BLaER1 (cell line): ENCODE data around the gene ADRA1B.

Source experiments
- H3K27ac ChIP-seq: shearing (Covaris generic); formaldehyde crosslinking; 2 replicates; pipeline ENCODE4 v1.8.1; 2022
- H3K27me3 ChIP-seq: shearing (Covaris generic); formaldehyde crosslinking; 2 replicates; pipeline ENCODE4 v1.8.1; 2022
- H3K36me3 ChIP-seq: shearing (Covaris generic); formaldehyde crosslinking; 2 replicates; pipeline ENCODE4 v1.8.1; 2022
- H3K4me1 ChIP-seq: shearing (Covaris generic); formaldehyde crosslinking; 2 replicates; pipeline ENCODE4 v1.8.1; 2022
- H3K4me2 ChIP-seq: shearing (Covaris generic); formaldehyde crosslinking; 2 replicates; pipeline ENCODE4 v1.8.1; 2022
- H3K4me3 ChIP-seq: shearing (Covaris generic); formaldehyde crosslinking; 2 replicates; pipeline ENCODE4 v1.8.1; 2022
- H3K9ac ChIP-seq: shearing (Covaris generic); formaldehyde crosslinking; 2 replicates; pipeline ENCODE4 v1.8.1; 2022
- H3K9me3 ChIP-seq: shearing (Covaris generic); formaldehyde crosslinking; 2 replicates; pipeline ENCODE4 v1.8.1; 2022
- H4K20me1 ChIP-seq: shearing (Covaris generic); formaldehyde crosslinking; 2 replicates; pipeline ENCODE4 v1.8.1; 2022
- Cebpa-rat ChIP-seq: shearing (Covaris generic); IDR thresholded peaks from 2 replicates; pipeline ENCODE4 v1.8.1; 2022

The ADRA1B gene

DNA sequence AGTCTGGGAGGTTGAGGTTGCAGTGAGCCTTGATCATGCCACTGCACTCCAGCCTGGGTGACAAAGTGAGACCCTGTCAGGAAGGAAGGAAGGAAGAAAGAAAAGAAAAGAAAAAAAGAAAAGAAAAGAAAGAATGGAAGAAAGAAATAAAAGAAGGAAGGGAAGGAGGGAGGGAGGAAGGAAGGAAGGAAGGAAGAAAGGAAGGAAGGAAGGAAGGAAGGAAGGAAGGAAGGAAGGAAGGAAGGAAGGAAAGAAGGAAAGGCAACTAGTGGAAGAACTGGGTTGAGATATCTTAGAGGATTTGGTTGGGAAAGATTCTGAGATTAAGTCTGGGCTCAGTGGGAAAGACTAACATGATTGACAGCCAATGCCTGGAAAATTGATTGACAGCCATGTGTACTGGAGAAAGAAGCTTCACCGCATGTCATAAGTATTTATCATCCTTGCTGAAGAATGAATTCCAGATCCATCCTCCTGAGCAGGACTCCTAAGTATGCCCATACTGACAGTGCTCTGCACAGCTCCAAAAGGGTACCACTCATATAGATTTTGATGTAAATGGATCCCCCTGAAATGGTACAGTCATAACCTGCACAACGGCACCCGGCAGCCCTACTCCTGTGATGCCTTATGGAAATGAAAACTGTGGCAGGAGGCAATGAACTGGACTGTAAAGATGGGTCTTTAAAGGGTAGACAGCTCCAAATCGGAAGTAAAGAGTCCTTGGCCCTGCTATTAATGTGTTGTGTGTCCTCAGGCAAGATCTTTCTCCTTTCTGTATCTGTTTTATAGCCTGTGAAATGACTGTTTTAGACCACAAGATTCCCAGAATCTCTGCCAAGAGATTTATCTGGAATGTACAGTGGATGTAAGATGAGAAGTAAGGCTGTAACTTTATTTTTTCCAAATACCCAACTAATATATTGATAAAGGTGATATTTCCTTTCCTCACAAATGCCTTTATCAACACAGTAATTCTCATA is 16.9 kb upstream of the ADRA1B start:
- no peak overlapping the region for H3K9ac ChIP-seq
- no peaks in the 10 kb centered on the region for H3K4me1 ChIP-seq
- TF ChIP-seq Cebpa-rat = no peak
- no peaks in the 10 kb centered on the region for H3K9me3 ChIP-seq
- H3K4me2 ChIP-seq = no peak overlapping the region
- H3K36me3 ChIP-seq = no peaks in the 10 kb centered on the region
- no peaks in the 10 kb centered on the region for H3K27me3 ChIP-seq
- no peak overlapping the region for H3K4me3 ChIP-seq
- no peaks in the 10 kb centered on the region for H4K20me1 ChIP-seq
- no peak overlapping the region for H3K27ac ChIP-seq

GRCh38 chr5:159901308-159901707 is 15.0 kb upstream of the ADRA1B start:
- Histone ChIP-seq H3K4me2 (no peak overlapping the region), H3K36me3 (no peaks in the 10 kb centered on the region), H3K27ac (no peak overlapping the region), H3K4me1 (no peaks in the 10 kb centered on the region), H3K9ac (no peak overlapping the region), H4K20me1 (no peaks in the 10 kb centered on the region), H3K9me3 (no peaks in the 10 kb centered on the region), H3K4me3 (no peak overlapping the region), H3K27me3 (no peaks in the 10 kb centered on the region)
- TF ChIP-seq Cebpa-rat = no peak

- no peaks in the 10 kb centered on the region for H3K36me3 ChIP-seq
- no peak overlapping the region for H3K27ac ChIP-seq
- H3K9ac ChIP-seq = no peak overlapping the region
- no peaks in the 10 kb centered on the region for H3K4me1 ChIP-seq
- H3K4me2 ChIP-seq = no peak overlapping the region
- H4K20me1 ChIP-seq = no peaks in the 10 kb centered on the region
- H3K27me3 ChIP-seq = no peaks in the 10 kb centered on the region
- TF ChIP-seq Cebpa-rat = no peak
- no peaks in the 10 kb centered on the region for H3K9me3 ChIP-seq
- no peak overlapping the region for H3K4me3 ChIP-seq
Measured at GRCh38 chr5:159901772-159902171, 14.5 kb upstream of the ADRA1B start.

GRCh38 chr5:159902444-159903121 is 13.7 kb upstream of the ADRA1B start:
- Histone ChIP-seq H3K4me1 (no peaks in the 10 kb centered on the region), H3K27ac (no peak overlapping the region), H3K4me3 (no peak overlapping the region), H4K20me1 (no peaks in the 10 kb centered on the region), H3K27me3 (no peaks in the 10 kb centered on the region), H3K36me3 (no peaks in the 10 kb centered on the region), H3K9me3 (no peaks in the 10 kb centered on the region), H3K4me2 (no peak overlapping the region), H3K9ac (no peak overlapping the region)
- TF ChIP-seq Cebpa-rat = no peak

GRCh38 chr5:159903131-159903530 is 13.2 kb upstream of the ADRA1B start:
- no peaks in the 10 kb centered on the region for H3K27me3 ChIP-seq
- TF ChIP-seq Cebpa-rat = no peak
- H3K9me3 ChIP-seq = no peaks in the 10 kb centered on the region
- H3K27ac ChIP-seq = no peak overlapping the region
- no peaks in the 10 kb centered on the region for H4K20me1 ChIP-seq
- no peak overlapping the region for H3K4me3 ChIP-seq
- H3K4me1 ChIP-seq = no peaks in the 10 kb centered on the region
- no peak overlapping the region for H3K4me2 ChIP-seq
- no peaks in the 10 kb centered on the region for H3K36me3 ChIP-seq
- no peak overlapping the region for H3K9ac ChIP-seq

- no peaks in the 10 kb centered on the region for H3K36me3 ChIP-seq
- no peaks in the 10 kb centered on the region for H3K9me3 ChIP-seq
- no peak overlapping the region for H3K4me3 ChIP-seq
- no peaks in the 10 kb centered on the region for H4K20me1 ChIP-seq
- H3K27ac ChIP-seq = no peak overlapping the region
- no peak for TF ChIP-seq Cebpa-rat
- H3K4me1 ChIP-seq = no peaks in the 10 kb centered on the region
- no peak overlapping the region for H3K9ac ChIP-seq
- H3K27me3 ChIP-seq = no peaks in the 10 kb centered on the region
- no peak overlapping the region for H3K4me2 ChIP-seq
Measured at GRCh38 chr5:159904874-159905273, 11.4 kb upstream of the ADRA1B start.

- Histone ChIP-seq H3K4me1 (no peaks in the 10 kb centered on the region), H3K4me3 (no peak overlapping the region), H3K9ac (no peak overlapping the region), H4K20me1 (no peaks in the 10 kb centered on the region), H3K27me3 (no peaks in the 10 kb centered on the region), H3K4me2 (no peak overlapping the region), H3K36me3 (no peaks in the 10 kb centered on the region), H3K9me3 (no peaks in the 10 kb centered on the region), H3K27ac (no peak overlapping the region)
- no peak for TF ChIP-seq Cebpa-rat
Measured at GRCh38 chr5:159905496-159905895, 10.8 kb upstream of the ADRA1B start.

GRCh38 chr5:159906463-159906862 is 9.8 kb upstream of the ADRA1B start:
- Histone ChIP-seq H3K27me3 (no peaks in the 10 kb centered on the region), H3K27ac (no peak overlapping the region), H3K36me3 (no peaks in the 10 kb centered on the region), H4K20me1 (no peaks in the 10 kb centered on the region), H3K9ac (no peak overlapping the region), H3K4me2 (no peak overlapping the region), H3K9me3 (no peaks in the 10 kb centered on the region), H3K4me1 (no peaks in the 10 kb centered on the region), H3K4me3 (no peak overlapping the region)
- no peak for TF ChIP-seq Cebpa-rat

DNA sequence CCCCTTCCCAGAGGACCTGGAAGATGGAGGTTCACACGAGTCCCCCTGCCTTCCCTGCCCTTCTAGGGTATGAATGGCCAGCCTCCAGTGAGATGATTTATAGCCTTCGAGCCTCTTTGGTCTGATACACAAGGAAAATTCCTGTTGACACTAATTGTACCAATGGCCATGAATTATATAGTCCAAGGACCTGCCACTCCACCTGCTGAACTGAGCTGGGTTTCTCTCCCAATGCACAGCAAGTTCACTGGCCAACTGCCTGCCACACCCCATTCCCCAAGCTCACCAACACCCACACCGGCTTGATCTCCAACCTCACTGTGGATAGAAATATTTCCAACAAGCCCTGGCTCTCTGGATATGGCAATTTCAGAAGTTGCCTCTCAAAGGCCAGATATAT is 9.3 kb upstream of the ADRA1B start:
- Histone ChIP-seq H3K4me1 (no peaks in the 10 kb centered on the region), H3K27ac (no peak overlapping the region), H3K4me3 (no peak overlapping the region), H3K4me2 (no peak overlapping the region), H3K27me3 (no peaks in the 10 kb centered on the region), H3K9me3 (no peaks in the 10 kb centered on the region), H3K36me3 (no peaks in the 10 kb centered on the region), H3K9ac (no peak overlapping the region), H4K20me1 (no peaks in the 10 kb centered on the region)
- no peak for TF ChIP-seq Cebpa-rat
